Measurements from ENCODE around the gene RHBDD2. TPM values are rescaled to one million over a fixed set of nuclear protein-coding genes. Genes with fewer than 3 reads are reported as not detected.
"Not testable (repeated sequence)": the region's sequence is repeated elsewhere in the genome, so short reads cannot be mapped to it uniquely, and the experiment has no call there.

RHBDD2 gene
- total and polyA plus RNA-seq, 8 donors: 21.6 to 106 (median 27.9) TPM

DNA sequence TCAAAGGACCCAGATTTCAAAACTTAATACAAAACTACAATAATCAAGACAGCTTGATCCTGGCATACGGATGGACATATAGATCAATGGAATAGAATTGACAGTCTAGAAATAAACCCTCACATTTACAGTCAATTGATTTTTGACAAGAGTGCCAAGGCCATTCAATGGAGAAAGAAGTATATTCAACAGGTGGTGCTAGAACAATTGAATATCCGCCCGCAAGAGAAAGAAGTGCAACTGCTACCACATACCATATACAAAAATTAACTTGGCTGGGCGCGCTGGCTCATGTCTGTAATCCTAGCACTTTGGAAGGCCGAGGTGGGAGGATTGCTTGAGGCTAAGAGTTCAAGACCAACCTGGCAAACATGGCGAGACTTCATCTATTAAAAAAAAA is 42.0 kb upstream of the RHBDD2 start:
- FAIRE-seq (no peak), DNase-seq (no peak), ATAC-seq (no peak)
- TF ChIP-seq, protein P1, sequence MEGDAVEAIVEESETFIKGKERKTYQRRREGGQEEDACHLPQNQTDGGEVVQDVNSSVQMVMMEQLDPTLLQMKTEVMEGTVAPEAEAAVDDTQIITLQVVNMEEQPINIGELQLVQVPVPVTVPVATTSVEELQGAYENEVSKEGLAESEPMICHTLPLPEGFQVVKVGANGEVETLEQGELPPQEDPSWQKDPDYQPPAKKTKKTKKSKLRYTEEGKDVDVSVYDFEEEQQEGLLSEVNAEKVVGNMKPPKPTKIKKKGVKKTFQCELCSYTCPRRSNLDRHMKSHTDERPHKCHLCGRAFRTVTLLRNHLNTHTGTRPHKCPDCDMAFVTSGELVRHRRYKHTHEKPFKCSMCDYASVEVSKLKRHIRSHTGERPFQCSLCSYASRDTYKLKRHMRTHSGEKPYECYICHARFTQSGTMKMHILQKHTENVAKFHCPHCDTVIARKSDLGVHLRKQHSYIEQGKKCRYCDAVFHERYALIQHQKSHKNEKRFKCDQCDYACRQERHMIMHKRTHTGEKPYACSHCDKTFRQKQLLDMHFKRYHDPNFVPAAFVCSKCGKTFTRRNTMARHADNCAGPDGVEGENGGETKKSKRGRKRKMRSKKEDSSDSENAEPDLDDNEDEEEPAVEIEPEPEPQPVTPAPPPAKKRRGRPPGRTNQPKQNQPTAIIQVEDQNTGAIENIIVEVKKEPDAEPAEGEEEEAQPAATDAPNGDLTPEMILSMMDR (IDR thresholded peaks at IDR 0.05): no peak
- 74 to 76% methylated on average over 7 of the region's 7 CpGs for WGBS, 2 donors
- H3K4me1 ChIP-seq: no peaks in the 10 kb centered on the region
- H3K27me3 ChIP-seq: no peaks in the 10 kb centered on the region
- intact Hi-C loops (cut with DNase I): no loop called here
- H3K27ac ChIP-seq: no peak overlapping the region
- no peak overlapping the region for H3K4me3 ChIP-seq
- H3K36me3 ChIP-seq: no peaks in the 10 kb centered on the region
- H3K9me3 ChIP-seq: no peaks in the 10 kb centered on the region

DNA sequence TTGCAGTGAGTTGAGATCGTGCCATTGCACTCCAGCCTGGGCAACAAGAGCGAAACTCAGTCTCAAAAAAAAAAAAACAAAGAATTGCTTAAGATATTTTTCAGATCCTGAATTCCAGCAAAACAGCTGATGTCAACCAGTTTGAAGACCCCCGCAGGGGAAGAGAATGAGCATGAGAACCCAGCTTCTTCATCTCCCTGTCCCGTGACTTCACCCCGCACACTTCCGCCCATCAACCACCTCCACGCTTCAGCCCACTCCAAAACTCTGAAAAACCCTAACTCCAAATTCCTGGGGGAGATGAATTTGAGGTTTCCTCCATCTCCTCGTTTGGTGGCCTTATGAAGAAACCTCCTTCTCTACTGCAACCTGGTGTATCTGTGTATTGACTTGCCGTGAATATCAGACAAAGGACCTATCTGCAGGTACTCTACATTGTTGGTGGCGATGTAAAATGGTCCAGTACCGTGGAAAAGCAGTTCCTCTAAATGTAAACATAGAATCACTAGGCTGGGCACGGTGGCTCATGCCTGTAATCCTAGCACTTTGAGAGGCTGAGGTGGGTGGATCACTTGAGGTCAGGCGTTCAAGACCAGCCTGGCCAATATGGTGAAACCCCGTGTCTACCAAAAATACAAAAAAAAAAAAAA is 40.4 kb upstream of the RHBDD2 start:
- 78 to 83% methylated on average over 14 of the region's 14 CpGs for WGBS, 2 donors
- DNase-seq; H3K4me1 ChIP-seq; ATAC-seq; intact Hi-C loops (cut with DNase I); FAIRE-seq; H3K4me3 ChIP-seq; H3K27ac ChIP-seq; H3K9me3 ChIP-seq; H3K27me3 ChIP-seq; H3K36me3 ChIP-seq: not testable (repeated sequence)

DNA sequence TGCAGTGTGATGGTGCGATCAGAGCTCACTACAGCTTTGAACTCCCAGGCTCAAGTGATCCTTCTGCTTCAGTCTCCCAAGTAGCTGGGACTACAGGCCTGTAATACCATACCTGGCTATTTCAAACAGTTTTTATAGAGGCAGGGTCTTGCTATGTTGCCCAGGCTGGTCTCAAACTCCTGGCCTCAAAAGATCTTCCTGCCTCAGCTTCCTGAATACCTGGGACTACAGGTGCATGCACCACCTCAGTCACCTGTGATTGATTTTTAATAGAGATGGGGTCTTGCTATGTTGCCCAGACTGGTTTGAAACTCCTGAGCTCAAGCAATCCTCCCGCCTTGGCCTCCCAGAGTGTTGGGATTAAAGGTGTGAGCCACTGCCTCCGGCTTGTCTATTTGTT is 38.8 kb upstream of the RHBDD2 start:
- Histone ChIP-seq H3K27ac (no peak overlapping the region), H3K36me3 (no peaks in the 10 kb centered on the region), H3K27me3 (no peaks in the 10 kb centered on the region), H3K9me3 (no peaks in the 10 kb centered on the region), H3K4me3 (no peak overlapping the region), H3K4me1 (no peaks in the 10 kb centered on the region)
- intact Hi-C loops (cut with DNase I): no loop called here
- FAIRE-seq (no peak), ATAC-seq (no peak), DNase-seq (no peak)
- WGBS, 2 donors: 95 to 97% methylated on average over 3 of the region's 3 CpGs
- TF ChIP-seq, protein P1 (IDR thresholded peaks at IDR 0.05): no peak

DNA sequence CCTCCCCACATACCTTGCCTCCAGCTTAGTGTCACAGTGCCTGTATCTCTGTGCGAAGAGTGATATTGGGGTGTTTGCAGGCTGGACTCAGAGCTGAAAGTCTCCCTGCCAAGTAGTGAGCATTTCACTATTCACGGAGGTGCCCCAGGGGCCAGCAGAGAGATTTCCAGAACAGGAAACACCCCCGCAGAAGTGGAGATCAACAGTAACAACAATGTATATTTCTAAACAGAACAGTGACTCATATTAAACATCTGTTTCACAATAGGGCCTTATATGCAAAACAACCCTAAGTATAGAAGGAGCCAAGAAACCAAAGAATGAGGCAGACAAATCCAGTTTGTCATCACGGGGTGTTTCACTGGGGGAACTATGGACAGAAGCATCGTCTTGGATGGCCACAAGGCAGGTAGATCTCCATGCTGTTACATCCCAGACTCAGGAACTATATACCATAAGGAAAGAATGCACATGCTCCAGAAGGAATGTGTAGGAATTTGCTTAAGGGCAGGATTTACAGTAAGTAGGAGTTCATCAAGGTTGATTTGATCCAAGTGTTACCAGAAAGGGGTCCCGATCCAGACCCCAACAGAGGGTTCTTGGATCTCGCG is 35.9 kb upstream of the RHBDD2 start:
- ATAC-seq (peak in 2 of 4 donors; percentile 67 to 71), FAIRE-seq (no peak), DNase-seq (no peak)
- 61 to 75% methylated on average over 8 of the region's 8 CpGs for WGBS, 2 donors
- TF ChIP-seq, protein P1 (IDR thresholded peaks at IDR 0.05): no peak
- no peaks in the 10 kb centered on the region for H3K36me3 ChIP-seq
- H3K4me1 ChIP-seq: no peaks in the 10 kb centered on the region
- intact Hi-C loops (cut with DNase I): no loop called here
- H3K27me3 ChIP-seq: no peaks in the 10 kb centered on the region
- H3K4me3 ChIP-seq: no peak overlapping the region
- H3K9me3 ChIP-seq: no peaks in the 10 kb centered on the region
- no peak overlapping the region for H3K27ac ChIP-seq

DNA sequence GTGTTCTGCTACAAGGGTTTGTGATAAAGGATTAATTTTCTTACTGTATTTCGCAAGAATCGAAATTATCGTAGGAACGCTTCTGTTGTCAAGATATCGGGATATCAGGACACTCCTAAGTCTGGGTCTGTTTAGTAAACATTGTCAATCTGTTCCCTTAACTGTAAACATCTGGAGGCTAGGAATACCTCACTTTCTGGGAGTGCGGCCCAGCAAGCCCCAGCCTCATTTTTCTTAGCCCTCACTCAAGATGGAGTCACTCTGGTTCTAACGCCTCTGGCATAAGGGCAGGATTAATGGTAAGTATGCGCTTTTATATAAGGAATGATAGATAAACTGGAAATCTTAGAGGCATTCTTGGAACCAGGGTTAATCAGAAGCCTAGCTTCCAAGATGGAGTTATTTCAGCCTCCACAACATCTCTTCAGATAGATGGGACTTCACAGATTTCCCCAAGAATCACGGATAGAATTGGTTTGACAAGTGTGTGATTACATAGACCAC is 35.2 kb upstream of the RHBDD2 start:
- no peak for FAIRE-seq
- 88 to 90% methylated on average over 9 of the region's 9 CpGs for WGBS, 2 donors

More for the DNA sequence above, 35.2 kb upstream of the RHBDD2 start:
- no peaks in the 10 kb centered on the region for H3K27me3 ChIP-seq
- no peaks in the 10 kb centered on the region for H3K36me3 ChIP-seq
- no peak overlapping the region for H3K27ac ChIP-seq
- H3K4me1 ChIP-seq: no peaks in the 10 kb centered on the region
- TF ChIP-seq, protein P1 (IDR thresholded peaks at IDR 0.05): no peak
- DNase-seq (no peak), ATAC-seq (no peak)
- intact Hi-C loops (cut with DNase I): no loop called here
- H3K9me3 ChIP-seq: no peaks in the 10 kb centered on the region
- no peak overlapping the region for H3K4me3 ChIP-seq
